ENCODE data around the gene CDT1. TPM values are rescaled to one million over a fixed set of nuclear protein-coding genes. Genes with fewer than 3 reads are reported as not detected.

CDT1 gene
- polyA plus RNA-seq, 1 experiment = 2.4 TPM

- TF ChIP-seq, protein P1, sequence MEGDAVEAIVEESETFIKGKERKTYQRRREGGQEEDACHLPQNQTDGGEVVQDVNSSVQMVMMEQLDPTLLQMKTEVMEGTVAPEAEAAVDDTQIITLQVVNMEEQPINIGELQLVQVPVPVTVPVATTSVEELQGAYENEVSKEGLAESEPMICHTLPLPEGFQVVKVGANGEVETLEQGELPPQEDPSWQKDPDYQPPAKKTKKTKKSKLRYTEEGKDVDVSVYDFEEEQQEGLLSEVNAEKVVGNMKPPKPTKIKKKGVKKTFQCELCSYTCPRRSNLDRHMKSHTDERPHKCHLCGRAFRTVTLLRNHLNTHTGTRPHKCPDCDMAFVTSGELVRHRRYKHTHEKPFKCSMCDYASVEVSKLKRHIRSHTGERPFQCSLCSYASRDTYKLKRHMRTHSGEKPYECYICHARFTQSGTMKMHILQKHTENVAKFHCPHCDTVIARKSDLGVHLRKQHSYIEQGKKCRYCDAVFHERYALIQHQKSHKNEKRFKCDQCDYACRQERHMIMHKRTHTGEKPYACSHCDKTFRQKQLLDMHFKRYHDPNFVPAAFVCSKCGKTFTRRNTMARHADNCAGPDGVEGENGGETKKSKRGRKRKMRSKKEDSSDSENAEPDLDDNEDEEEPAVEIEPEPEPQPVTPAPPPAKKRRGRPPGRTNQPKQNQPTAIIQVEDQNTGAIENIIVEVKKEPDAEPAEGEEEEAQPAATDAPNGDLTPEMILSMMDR (IDR thresholded peaks at IDR 0.05; ENCODE audit: insufficient read depth, low read depth, low read length) = no peak
Observed at GRCh38 chr16:88835383-88835782, 31.8 kb downstream of the CDT1 start.

DNA sequence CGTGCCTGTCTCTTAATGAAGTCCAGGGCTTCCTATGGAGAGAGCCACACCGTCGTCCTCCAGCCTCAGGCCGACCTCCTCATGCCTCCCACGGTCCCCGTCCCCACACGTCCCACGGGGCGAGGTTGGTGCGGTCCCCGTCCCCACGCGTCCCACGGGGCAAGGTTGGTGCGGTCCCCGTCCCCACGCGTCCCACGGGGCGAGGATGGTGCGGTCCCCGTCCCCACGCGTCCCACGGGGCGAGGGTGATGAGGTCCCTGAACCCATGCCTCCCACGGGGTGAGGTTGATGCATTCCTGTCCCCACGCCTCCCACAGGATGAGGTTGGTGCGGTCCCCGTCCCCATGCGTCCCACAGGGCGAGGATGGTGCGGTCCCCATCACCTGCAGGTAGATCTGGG, 32.2 kb downstream of the CDT1 start:
- no peak for DNase-seq (ENCODE audit: low read depth)
- peaks cover 22% of the 10 kb centered on the region for H3K36me3 ChIP-seq (ENCODE audit: control insufficient read depth, insufficient read depth, low read length)
- ChIA-PET CTCF (no interaction called here), POLR2A (no interaction called here)
- no peak overlapping the region for H3K4me3 ChIP-seq (ENCODE audit: low read depth, low read length)
- no peaks in the 10 kb centered on the region for H3K27me3 ChIP-seq (ENCODE audit: control insufficient read depth, insufficient read depth, low read length)
- TF ChIP-seq, protein P1 (IDR thresholded peaks at IDR 0.05; ENCODE audit: insufficient read depth, low read depth, low read length) = no peak

More at GRCh38 chr16:88835383-88835782, 31.8 kb downstream of the CDT1 start:
- ChIA-PET CTCF (interaction anchor here (2.5 kb wide), 1 partner anchor 11 kb away, joined by 8 read pairs; no protein-coding TSS in a partner anchor), POLR2A (no interaction called here)
- peaks cover 17% of the 10 kb centered on the region for H3K36me3 ChIP-seq (ENCODE audit: control insufficient read depth, insufficient read depth, low read length)
- no peak overlapping the region for H3K4me3 ChIP-seq (ENCODE audit: low read depth, low read length)
- H3K27me3 ChIP-seq (ENCODE audit: control insufficient read depth, insufficient read depth, low read length) = no peaks in the 10 kb centered on the region
- no peak for DNase-seq (ENCODE audit: low read depth)

- TF ChIP-seq, protein P1 (IDR thresholded peaks at IDR 0.05; ENCODE audit: insufficient read depth, low read depth, low read length) = no peak
- DNase-seq (ENCODE audit: low read depth) = no peak
- POLR2A ChIA-PET = no interaction called here
- Histone ChIP-seq H3K36me3 (ENCODE audit: control insufficient read depth, insufficient read depth, low read length) (peaks cover 23% of the 10 kb centered on the region), H3K4me3 (ENCODE audit: low read depth, low read length) (no peak overlapping the region), H3K27me3 (ENCODE audit: control insufficient read depth, insufficient read depth, low read length) (no peaks in the 10 kb centered on the region)
- CTCF ChIA-PET = no interaction called here
Observed at GRCh38 chr16:88836791-88837190, 33.2 kb downstream of the CDT1 start.

DNA sequence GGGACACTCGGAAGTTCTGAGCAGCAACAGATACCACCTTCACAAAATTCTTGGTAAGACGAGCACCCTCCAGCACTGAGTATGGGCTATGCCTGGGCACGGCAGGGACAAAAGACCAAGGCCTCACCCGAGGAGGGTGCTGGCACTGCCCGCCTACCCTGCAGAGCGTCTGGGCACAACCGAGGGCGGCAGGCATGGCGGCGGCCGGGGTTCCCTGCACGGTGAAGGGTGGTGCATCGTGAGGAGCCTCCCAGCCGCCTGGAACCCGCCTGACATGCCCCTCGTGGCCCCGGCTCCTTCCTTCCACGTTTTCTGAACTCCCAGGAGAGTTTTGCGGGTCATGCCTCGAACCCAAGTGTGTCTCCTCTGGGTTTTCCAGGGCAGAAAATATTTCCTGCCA, 34.2 kb downstream of the CDT1 start:
- ChIA-PET POLR2A (no interaction called here), CTCF (no interaction called here)

DNA sequence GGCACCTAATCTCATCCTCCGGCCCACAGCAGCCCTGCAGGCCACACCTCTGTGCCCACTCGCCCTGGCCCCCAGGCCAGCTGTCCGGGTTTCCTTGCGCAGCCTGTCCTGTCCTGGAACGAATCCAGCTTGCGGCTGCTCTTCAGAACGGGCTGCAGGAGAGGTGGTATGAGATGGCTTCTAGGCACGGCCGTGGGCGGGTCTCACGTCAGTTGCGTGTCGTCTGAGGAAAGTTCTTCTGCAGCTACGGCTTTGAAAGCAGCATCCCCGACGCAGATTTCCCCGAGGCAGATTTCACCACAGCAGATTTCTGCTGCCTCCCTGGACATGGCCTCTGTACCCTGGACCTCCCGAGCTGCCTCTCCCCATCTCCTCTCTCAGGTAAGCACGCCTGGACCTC, 35.0 kb downstream of the CDT1 start:
- H3K4me3 ChIP-seq (ENCODE audit: low read depth, low read length) = no peak overlapping the region
- no peaks in the 10 kb centered on the region for H3K27me3 ChIP-seq (ENCODE audit: control insufficient read depth, insufficient read depth, low read length)
- H3K36me3 ChIP-seq (ENCODE audit: control insufficient read depth, insufficient read depth, low read length) = peaks cover 27% of the 10 kb centered on the region
- ChIA-PET CTCF (interaction anchor here (0.8 kb wide), 1 partner anchor 26 kb away, joined by 3 read pairs; no protein-coding TSS in a partner anchor), POLR2A (no interaction called here)
- TF ChIP-seq, protein P1 (IDR thresholded peaks at IDR 0.05; ENCODE audit: insufficient read depth, low read depth, low read length) = no peak
- DNase-seq (ENCODE audit: low read depth) = no peak

More for the DNA sequence above, 34.2 kb downstream of the CDT1 start:
- no peak overlapping the region for H3K4me3 ChIP-seq (ENCODE audit: low read depth, low read length)
- TF ChIP-seq, protein P1 (IDR thresholded peaks at IDR 0.05; ENCODE audit: insufficient read depth, low read depth, low read length) = no peak
- H3K36me3 ChIP-seq (ENCODE audit: control insufficient read depth, insufficient read depth, low read length) = peaks cover 24% of the 10 kb centered on the region
- DNase-seq (ENCODE audit: low read depth) = no peak
- H3K27me3 ChIP-seq (ENCODE audit: control insufficient read depth, insufficient read depth, low read length) = no peaks in the 10 kb centered on the region
